ENCODE results near the gene PSAP.

The PSAP gene

GRCh38 chr10:71778071-71778825 is 72.8 kb downstream of the PSAP start:
- in situ Hi-C loops (cut with HindIII; ENCODE audit: low sequenced_read_pairs), result no loop called here
- no peak overlapping the region for H3K4me3 ChIP-seq (ENCODE audit: low read depth, low read length)
- TF ChIP-seq CTCF (IDR thresholded peaks at IDR 0.05; ENCODE audit: low read depth, low read length), result no peak
- no peak for DNase-seq (ENCODE audit: low read depth, low spot score)

GRCh38 chr10:71777213-71777985 is 73.7 kb downstream of the PSAP start:
- in situ Hi-C loops (cut with HindIII; ENCODE audit: low sequenced_read_pairs), result no loop called here
- no peak overlapping the region for H3K4me3 ChIP-seq (ENCODE audit: low read depth, low read length)
- no peak for TF ChIP-seq CTCF (IDR thresholded peaks at IDR 0.05; ENCODE audit: low read depth, low read length)
- DNase-seq (ENCODE audit: low read depth, low spot score), result no peak

- in situ Hi-C loops (cut with HindIII; ENCODE audit: low sequenced_read_pairs), result no loop called here
- DNase-seq (ENCODE audit: low read depth, low spot score), result no peak
- no peak overlapping the region for H3K4me3 ChIP-seq (ENCODE audit: low read depth, low read length)
- no peak for TF ChIP-seq CTCF (IDR thresholded peaks at IDR 0.05; ENCODE audit: low read depth, low read length)
Observed at GRCh38 chr10:71776481-71776925, 74.5 kb downstream of the PSAP start.

- TF ChIP-seq CTCF (IDR thresholded peaks at IDR 0.05; ENCODE audit: low read depth, low read length), result no peak
- DNase-seq (ENCODE audit: low read depth, low spot score), result no peak
- in situ Hi-C loops (cut with HindIII; ENCODE audit: low sequenced_read_pairs), result no loop called here
Observed at GRCh38 chr10:71774916-71775702, 75.9 kb downstream of the PSAP start.

GRCh38 chr10:71773221-71773971 is 77.7 kb downstream of the PSAP start, which contains the start of gene VSIR:
Gene VSIR (minus strand): TSS chr10:71773520. CDS start chr10:71773439, 81 bp downstream.
- TF ChIP-seq CTCF (IDR thresholded peaks at IDR 0.05; ENCODE audit: low read depth, low read length), result peak; percentile 65
- in situ Hi-C loops (cut with HindIII; ENCODE audit: low sequenced_read_pairs), result no loop called here
- peak within 1 kb of the TSS; percentile 38 for H3K4me3 ChIP-seq (ENCODE audit: low read depth, low read length)
- DNase-seq (ENCODE audit: low read depth, low spot score), result peak; percentile 60

More at GRCh38 chr10:71774916-71775702, 75.9 kb downstream of the PSAP start:
- no peak overlapping the region for H3K4me3 ChIP-seq (ENCODE audit: low read depth, low read length)
